OCI-LY1 (cell line): ENCODE results near the gene TASP1.
"Not testable (repeated sequence)": the region's sequence is repeated elsewhere in the genome, so short reads cannot be mapped to it uniquely, and the experiment has no call there.

Experiments
- H2AFZ ChIP-seq: fragments of 200-600 bp; sonication (generic), shearing (Covaris generic); 2 replicates; pipeline ENCODE4 v1.6.0; 2014; ENCODE audit warnings: antibody characterized with exemption, mild to moderate bottlenecking, low read length
- H3F3A ChIP-seq: fragments of 200-600 bp; sonication (generic), shearing (Covaris generic); 2 replicates; pipeline ENCODE4 v1.6.0; 2014; ENCODE audit warnings: mild to moderate bottlenecking, antibody characterized with exemption, low read length, moderate library complexity; ENCODE audit not compliant: insufficient read depth
- H3K27ac ChIP-seq: fragments of 200-600 bp; sonication (generic); 2 replicates; pipeline ENCODE4 v1.5.1; 2014; ENCODE audit warnings: low read length, mixed run types, mild to moderate bottlenecking, low read depth; ENCODE audit not compliant: poor library complexity, severe bottlenecking
- H3K27me3 ChIP-seq: fragments of 200-600 bp; sonication (generic); 2 replicates; pipeline ENCODE4 v1.6.0; 2014; ENCODE audit warnings: antibody characterized with exemption, mild to moderate bottlenecking, low read length, moderate library complexity; ENCODE audit not compliant: insufficient read depth
- H3K36me3 ChIP-seq: fragments of 200-600 bp; sonication (generic); 2 replicates; pipeline ENCODE4 v1.6.1; 2014; ENCODE audit warnings: mild to moderate bottlenecking, antibody characterized with exemption, low read length, moderate library complexity, mixed read lengths; ENCODE audit not compliant: insufficient read depth
- H3K4me1 ChIP-seq: fragments of 200-600 bp; sonication (generic); 2 replicates; pipeline ENCODE4 v1.5.1; 2014; ENCODE audit warnings: mild to moderate bottlenecking, low read length, moderate library complexity; ENCODE audit not compliant: insufficient read depth, severe bottlenecking
- H3K4me2 ChIP-seq: fragments of 200-600 bp; sonication (generic), shearing (Covaris generic); 2 replicates; pipeline ENCODE4 v1.6.1; 2014; ENCODE audit warnings: low read length
- H3K4me3 ChIP-seq: fragments of 200-600 bp; sonication (generic); 2 replicates; pipeline ENCODE4 v1.5.1; 2014; ENCODE audit warnings: low read length, low read depth, mild to moderate bottlenecking, mixed read lengths; ENCODE audit not compliant: poor library complexity, severe bottlenecking
- H3K79me2 ChIP-seq: fragments of 200-600 bp; shearing (Covaris generic); 2 replicates; pipeline ENCODE4 v1.6.1; 2016; ENCODE audit warnings: mixed run types, low read length, mixed read lengths; ENCODE audit not compliant: insufficient read depth
- H3K9ac ChIP-seq: fragments of 200-600 bp; sonication (generic), shearing (Covaris generic); 2 replicates; pipeline ENCODE4 v1.6.1; 2014; ENCODE audit warnings: mild to moderate bottlenecking, low read length, mixed read lengths
- H3K9me2 ChIP-seq: fragments of 200-600 bp; sonication (generic), shearing (Covaris generic); 2 replicates; pipeline ENCODE4 v1.6.1; 2014; ENCODE audit warnings: low read depth, mild to moderate bottlenecking, low read length, mixed read lengths
- H3K9me3 ChIP-seq: fragments of 200-600 bp; shearing (Covaris generic); 2 replicates; pipeline ENCODE4 v1.6.1; 2014; ENCODE audit warnings: low read length, mixed read lengths
- H4K20me1 ChIP-seq: fragments of 200-600 bp; sonication (generic), shearing (Covaris generic); 2 replicates; pipeline ENCODE4 v1.6.0; 2016; ENCODE audit warnings: mild to moderate bottlenecking, low read length; ENCODE audit not compliant: insufficient read depth
- CTCF ChIP-seq: fragments of 200-600 bp; sonication (generic), shearing (Covaris generic); IDR thresholded peaks from 2 replicates; pipeline ENCODE4 v1.5.1; 2017; ENCODE audit warnings: mild to moderate bottlenecking, antibody characterized with exemption, low read length, moderate library complexity, mixed read lengths
- EZH2 ChIP-seq: fragments of 200-600 bp; sonication (generic), shearing (Covaris generic); IDR thresholded peaks from 2 replicates; pipeline ENCODE4 v1.8.0; 2017; ENCODE audit warnings: borderline replicate concordance, mixed run types, mild to moderate bottlenecking, antibody characterized with exemption, low read length, moderate library complexity, mixed read lengths

Gene TASP1

GRCh38 chr20:13364278-13365170, 274.2 kb downstream of the TASP1 start:
- Histone ChIP-seq H3K4me1 (no peaks in the 10 kb centered on the region), H3K4me3 (no peak overlapping the region), H3K36me3 (no peaks in the 10 kb centered on the region), H3K9me3 (no peaks in the 10 kb centered on the region), H3K27ac (no peak overlapping the region), H2AFZ (no peak overlapping the region), H4K20me1 (no peaks in the 10 kb centered on the region), H3K27me3 (no peaks in the 10 kb centered on the region), H3K4me2 (no peak overlapping the region), H3K79me2 (no peaks in the 10 kb centered on the region), H3K9ac (no peak overlapping the region), H3K9me2 (no peaks in the 10 kb centered on the region), H3F3A (no peaks in the 10 kb centered on the region)
- TF ChIP-seq CTCF = no peak
- no peak for TF ChIP-seq EZH2

- Histone ChIP-seq H3K27me3 (no peaks in the 10 kb centered on the region), H3K9me2 (no peaks in the 10 kb centered on the region), H3F3A (no peaks in the 10 kb centered on the region), H3K9me3 (no peaks in the 10 kb centered on the region), H3K4me3 (no peak overlapping the region), H3K27ac (no peak overlapping the region), H3K9ac (no peak overlapping the region), H3K4me2 (no peak overlapping the region), H4K20me1 (no peaks in the 10 kb centered on the region), H3K79me2 (no peaks in the 10 kb centered on the region), H3K4me1 (no peaks in the 10 kb centered on the region), H2AFZ (no peak overlapping the region), H3K36me3 (no peaks in the 10 kb centered on the region)
- TF ChIP-seq EZH2 (no peak), CTCF (no peak)
These were observed 275.3 kb downstream of the TASP1 start for GRCh38 chr20:13363473-13363872.

- not testable (repeated sequence) for H3K9ac ChIP-seq, H3K4me3 ChIP-seq, H3K36me3 ChIP-seq, H3K79me2 ChIP-seq, H3K4me2 ChIP-seq, H3K9me2 ChIP-seq, H3K27ac ChIP-seq, H3K9me3 ChIP-seq, H3K4me1 ChIP-seq, H3K27me3 ChIP-seq, H3F3A ChIP-seq, H4K20me1 ChIP-seq, H2AFZ ChIP-seq
These were observed 276.6 kb downstream of the TASP1 start for GRCh38 chr20:13362165-13362564.

- H3K27me3 ChIP-seq, H3K27ac ChIP-seq: not testable (repeated sequence)
These were observed 279.8 kb downstream of the TASP1 start for GRCh38 chr20:13358936-13359335.

GRCh38 chr20:13357782-13358181, 280.9 kb downstream of the TASP1 start:
- H3K9ac ChIP-seq, H3K27me3 ChIP-seq, H3F3A ChIP-seq, H3K36me3 ChIP-seq, H3K4me1 ChIP-seq, H2AFZ ChIP-seq, H4K20me1 ChIP-seq, H3K9me3 ChIP-seq, H3K4me3 ChIP-seq, H3K79me2 ChIP-seq, H3K27ac ChIP-seq, H3K9me2 ChIP-seq, H3K4me2 ChIP-seq: not testable (repeated sequence)

More at GRCh38 chr20:13358936-13359335, 279.8 kb downstream of the TASP1 start:
- H3K79me2 ChIP-seq, H3K9me2 ChIP-seq, H3K4me2 ChIP-seq, H3K4me3 ChIP-seq, H3K4me1 ChIP-seq, H3F3A ChIP-seq, H2AFZ ChIP-seq, H3K9ac ChIP-seq, H4K20me1 ChIP-seq, H3K36me3 ChIP-seq, H3K9me3 ChIP-seq: not testable (repeated sequence)
